Posterior vena cava (tissue), 2 donors: ENCODE measurements around the gene SPATA6. TPM values are rescaled to one million over a fixed set of nuclear protein-coding genes. Genes with fewer than 3 reads are reported as not detected.
A peak's percentile ranks its signal among the peaks of the same experiment; 100 is the strongest.
"Not testable (repeated sequence)": the region's sequence is repeated elsewhere in the genome, so short reads cannot be mapped to it uniquely, and the experiment has no call there.

Source experiments
- DNase-seq: peaks from one replicate; pipeline ENCODE4 v3.0.0-alpha.2; 2020; ENCODE audit warnings: low spot score
- intact Hi-C, 2 donors: fragments of 100-400 bp; cut with DNase I; formaldehyde crosslinking; loops; one replicate each; pipeline versions ENCODE4 v1.14.1 to v1.14.2; 2022 to 2023
- total RNA-seq, 2 donors: library from RNA; stranded (reverse); fragmentation: NEBNext Ultra II Directional; extraction: Animal tissue kit (Norgen Biotek cat#: 25700); gene quantifications; one replicate each; pipeline ENCODE4 v1.2.1, GENCODE V29; 2021
- donor health status: DM: yes; HTN: yes; CAD: no.
- donor health status: DM: yes; HTN: yes; CAD: no.

Gene SPATA6
- total RNA-seq, 2 donors from 2014 or later: 22.2 to 24.7 TPM

- peak; percentile 89 for DNase-seq
- intact Hi-C loops: no loop called here
Observed at GRCh38 chr1:48469616-48470480, 2.2 kb downstream of the SPATA6 start.

DNA sequence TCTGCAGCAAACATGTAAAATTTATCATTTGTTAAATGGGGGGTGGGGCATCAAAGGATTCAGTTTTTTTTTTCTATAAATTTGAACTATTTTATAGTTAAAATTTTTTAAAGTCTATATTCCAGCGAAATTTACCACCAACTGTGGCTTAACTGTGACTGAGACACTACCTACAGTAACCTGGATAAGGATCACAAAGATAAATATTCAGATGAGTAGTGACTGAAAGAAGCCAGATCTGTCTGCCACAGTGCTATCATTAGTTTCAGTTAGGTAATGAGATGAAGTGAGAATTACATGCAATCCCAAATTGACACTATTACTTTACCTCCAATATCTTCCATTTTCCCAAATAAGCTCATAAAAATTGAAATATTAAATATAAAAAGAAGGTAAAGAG lies 5.4 kb downstream of the SPATA6 start:
- no peak for DNase-seq
- intact Hi-C loops: no loop called here

DNA sequence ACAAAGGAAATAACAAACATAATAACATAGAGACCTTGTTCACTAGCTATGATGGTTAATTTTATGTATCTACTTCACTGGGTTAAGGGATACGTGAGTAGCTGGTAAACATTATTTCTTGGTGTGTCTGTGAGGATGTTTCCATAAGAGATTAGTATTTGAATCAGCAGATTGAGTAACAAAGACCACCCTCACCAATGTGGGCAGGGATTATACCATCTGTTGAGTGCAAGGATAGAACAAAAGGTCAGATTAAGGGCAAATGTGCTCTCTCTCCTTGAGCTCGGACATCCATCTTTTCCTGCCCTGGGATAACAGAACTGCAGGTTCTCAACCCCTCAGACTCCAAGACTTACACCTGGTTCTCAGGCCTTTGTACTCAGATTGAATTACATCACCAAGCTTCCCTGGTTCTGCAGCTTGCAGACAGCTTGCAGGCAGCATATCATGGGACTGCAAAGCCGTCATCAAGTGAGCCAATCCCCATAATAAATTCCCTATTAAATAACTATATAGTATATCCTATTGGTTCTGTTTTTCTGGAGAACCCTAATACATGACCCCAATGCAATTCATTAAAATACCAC lies 9.2 kb downstream of the SPATA6 start:
- no peak for DNase-seq
- intact Hi-C loops: no loop called here

GRCh38 chr1:48450505-48450904 lies 21.5 kb downstream of the SPATA6 start:
- intact Hi-C loops: no loop called here
- no peak for DNase-seq

DNA sequence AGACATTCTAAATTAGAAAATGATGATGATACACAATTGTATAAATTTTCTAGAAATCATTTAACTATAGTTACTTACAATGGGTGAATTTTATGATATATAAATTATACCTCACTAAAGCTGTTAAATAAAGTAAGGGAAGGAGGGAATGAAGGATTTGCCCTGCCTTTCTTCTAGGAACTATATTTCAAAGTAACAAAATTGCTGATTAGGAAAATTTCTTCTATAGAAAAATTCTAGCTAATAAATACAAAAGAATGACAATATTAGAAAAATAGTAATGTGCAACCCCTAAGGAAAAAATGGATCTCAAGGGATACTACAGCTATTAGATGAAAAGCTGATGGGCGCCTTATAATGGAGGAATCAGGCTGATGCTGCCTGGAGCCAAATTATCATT lies 23.1 kb downstream of the SPATA6 start:
- intact Hi-C loops: no loop called here

GRCh38 chr1:48444186-48444585 lies 27.8 kb downstream of the SPATA6 start:
- intact Hi-C loops, DNase-seq: not testable (repeated sequence)

More for the DNA sequence above, 23.1 kb downstream of the SPATA6 start:
- DNase-seq: no peak

GRCh38 chr1:48442864-48443619 lies 29.0 kb downstream of the SPATA6 start:
- no peak for DNase-seq
- intact Hi-C loops: no loop called here

GRCh38 chr1:48440786-48441185 lies 31.2 kb downstream of the SPATA6 start:
- intact Hi-C loops, DNase-seq: not testable (repeated sequence)

DNA sequence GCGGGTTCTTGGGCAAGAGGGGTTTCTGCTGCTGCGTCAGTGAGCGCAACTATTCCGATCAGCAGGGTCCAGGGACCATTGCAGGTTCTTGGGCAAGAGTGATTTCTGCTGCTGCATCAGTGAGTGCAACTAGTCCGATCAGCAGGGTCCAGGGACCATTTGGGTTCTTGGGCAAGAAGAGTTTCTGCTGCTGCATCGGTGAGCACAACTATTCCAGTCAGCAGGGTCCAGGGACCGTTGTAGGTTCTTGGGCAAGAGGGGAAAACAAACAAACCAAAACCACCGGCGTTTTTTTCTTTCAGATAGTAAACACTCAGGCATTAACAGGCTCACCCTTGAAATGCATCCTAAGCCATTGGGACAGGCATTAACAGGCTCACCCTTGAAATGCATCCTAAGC lies 32.6 kb downstream of the SPATA6 start:
- intact Hi-C loops: no loop called here
- no peak for DNase-seq

DNA sequence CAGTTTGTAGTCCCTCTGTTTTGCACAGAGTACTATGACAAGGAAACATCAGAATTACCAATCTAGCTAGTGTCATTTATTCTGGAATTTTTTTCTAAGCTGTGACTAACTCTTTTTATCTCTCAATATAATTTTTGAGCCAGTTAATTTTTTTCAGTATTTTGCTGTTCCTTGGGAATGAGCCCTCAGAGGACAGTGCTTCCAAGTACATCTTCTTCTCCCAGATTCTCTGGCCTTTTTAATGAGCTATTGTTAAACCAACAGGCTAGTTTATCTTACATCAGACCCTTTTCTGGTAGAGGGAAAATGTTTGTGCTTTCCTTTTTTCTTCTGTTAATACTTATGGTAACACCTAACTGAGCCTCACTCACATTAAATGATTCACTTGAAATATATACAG lies 34.6 kb downstream of the SPATA6 start:
- intact Hi-C loops, DNase-seq: not testable (repeated sequence)

- intact Hi-C loops, DNase-seq: not testable (repeated sequence)
Observed at GRCh38 chr1:48435312-48436002, 36.5 kb downstream of the SPATA6 start.

DNA sequence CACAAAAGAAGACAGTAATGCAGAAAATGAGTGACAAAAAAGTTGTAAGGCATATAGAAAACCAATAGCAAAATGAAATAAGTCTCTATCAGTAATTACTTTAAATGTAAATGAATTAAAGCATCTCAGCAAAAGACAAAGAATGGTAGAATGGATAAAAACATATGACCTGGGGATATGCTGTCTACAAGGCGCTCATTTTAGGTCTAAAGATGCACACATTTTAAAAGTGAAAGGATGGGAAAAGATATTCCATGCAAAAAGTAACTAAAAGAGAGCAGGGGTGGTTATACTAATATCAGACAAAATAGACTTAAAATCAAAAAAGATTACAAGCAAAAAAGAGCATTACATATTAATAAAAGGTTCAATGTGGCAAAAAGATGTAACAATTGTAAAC lies 41.2 kb downstream of the SPATA6 start:
- intact Hi-C loops: no loop called here

DNA sequence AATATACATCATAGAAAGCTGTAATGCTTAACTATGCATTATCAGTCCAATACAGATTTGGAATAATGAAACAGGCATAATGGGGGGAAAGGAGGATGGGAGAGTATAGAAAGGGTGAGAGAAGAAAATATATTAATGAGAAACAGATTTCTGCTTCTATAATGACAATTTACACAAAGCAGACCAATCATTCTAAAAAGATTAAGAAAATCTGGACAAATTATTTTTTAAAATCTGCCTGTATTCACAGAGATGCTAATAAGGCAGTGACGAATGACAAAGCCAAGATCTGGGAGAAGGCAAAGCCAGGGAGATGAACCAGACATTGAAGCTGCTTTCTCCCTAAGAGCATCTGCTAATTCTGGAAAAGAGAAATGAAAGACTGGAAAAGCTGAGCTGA lies 50.0 kb downstream of the SPATA6 start:
- no peak for DNase-seq
- intact Hi-C loops: no loop called here

More for the DNA sequence above, 41.2 kb downstream of the SPATA6 start:
- no peak for DNase-seq

DNA sequence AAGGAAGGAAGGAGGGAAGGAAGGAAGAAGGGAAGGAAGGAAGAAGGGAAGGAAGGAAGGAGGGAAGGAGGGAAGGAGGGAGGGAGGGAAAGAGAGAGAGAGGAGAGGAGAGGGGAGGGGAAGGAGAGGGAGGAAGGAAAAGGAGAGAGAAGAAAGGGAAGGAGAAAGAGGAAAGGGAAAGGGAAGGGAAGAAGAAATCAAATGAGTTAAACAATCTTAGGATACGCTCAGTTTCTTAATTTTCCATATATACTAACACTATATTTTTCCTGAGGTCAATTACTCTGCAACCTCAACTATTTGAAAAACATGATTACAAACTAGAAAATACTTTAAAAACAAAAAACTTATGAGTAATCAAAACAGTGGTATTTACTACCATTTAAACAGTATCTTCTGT lies 53.3 kb downstream of the SPATA6 start:
- intact Hi-C loops: no loop called here
- DNase-seq: no peak

DNA sequence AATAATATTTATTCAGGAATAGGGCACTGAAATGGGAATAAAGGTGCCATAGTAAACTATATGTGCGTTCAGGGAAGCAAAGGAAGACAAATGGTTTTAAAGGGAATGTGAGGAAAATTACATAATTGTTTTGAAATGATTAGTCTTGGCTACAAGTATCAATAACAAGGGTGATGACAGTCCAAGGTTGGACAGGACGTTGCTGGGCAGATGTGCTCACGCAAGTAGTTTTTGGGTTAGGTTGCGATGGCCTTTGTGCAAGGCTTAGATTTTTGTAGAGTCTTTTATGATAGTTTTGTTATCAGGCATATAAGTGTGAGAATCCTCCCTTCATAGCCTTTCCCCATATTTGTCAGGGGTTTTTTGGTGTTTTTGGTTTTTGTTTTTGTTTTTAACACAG lies 57.0 kb downstream of the SPATA6 start:
- DNase-seq: no peak
- intact Hi-C loops: no loop called here

DNA sequence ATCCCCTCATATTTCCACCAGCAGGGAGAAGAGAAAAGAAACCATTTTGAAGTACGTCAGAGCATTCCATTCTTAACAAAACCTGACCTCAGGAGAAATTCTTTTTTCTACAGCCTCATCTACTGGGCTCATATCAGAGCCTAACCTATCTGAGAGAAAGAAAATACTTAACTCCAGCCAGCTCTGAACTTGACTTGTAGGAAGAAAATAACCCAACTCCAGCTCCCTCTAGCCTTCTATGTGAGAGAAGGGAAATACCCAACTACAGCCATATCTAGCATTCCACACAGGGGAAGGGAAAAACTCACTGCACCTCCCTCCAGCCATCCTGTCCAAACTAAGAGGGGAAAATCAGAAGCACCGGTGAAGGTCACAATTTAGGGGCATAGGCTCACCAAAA lies 57.7 kb downstream of the SPATA6 start:
- intact Hi-C loops: no loop called here
- no peak for DNase-seq

DNA sequence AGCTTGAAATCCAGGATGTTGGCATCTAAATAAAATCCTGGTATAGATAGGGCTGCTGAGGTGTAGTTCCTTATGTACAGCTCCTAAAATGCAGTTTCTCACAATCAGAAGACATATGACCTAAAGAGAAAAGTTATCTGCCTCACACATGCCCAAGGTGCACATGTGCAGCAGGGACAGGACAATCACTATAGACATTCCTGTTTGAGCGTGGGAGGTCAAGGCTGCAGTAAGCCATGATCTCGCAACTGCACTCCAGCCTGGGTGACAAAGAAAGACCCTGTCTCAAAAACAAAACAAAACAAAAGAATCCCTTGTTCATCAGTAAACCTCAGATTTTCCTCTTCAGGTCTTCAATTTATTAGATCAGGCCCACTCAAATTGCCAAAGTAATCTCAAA lies 66.1 kb downstream of the SPATA6 start:
- no peak for DNase-seq
- intact Hi-C loops: no loop called here

- intact Hi-C loops: no loop called here
- no peak for DNase-seq
Observed at GRCh38 chr1:48405400-48405799, 66.6 kb downstream of the SPATA6 start.

- intact Hi-C loops: no loop called here
- no peak for DNase-seq
Observed at GRCh38 chr1:48402599-48402998, 69.4 kb downstream of the SPATA6 start.

DNA sequence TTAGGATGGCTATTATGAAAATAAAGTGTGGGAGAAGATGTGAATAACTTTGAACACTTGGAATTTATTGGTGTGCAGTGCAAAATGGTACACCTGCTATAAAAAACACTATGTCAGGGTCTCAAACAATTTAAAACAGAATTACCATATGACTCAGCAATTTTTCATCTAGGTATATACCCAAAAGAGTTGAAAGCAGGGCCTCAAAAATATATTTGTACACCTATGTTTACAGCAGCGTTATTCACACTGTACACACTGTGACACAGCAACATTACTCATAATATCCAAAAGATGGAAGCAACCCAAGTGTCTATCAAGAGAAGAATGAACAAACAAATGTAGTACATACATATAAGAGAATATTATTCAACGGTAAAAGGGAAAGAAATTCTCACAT lies 75.8 kb downstream of the SPATA6 start:
- intact Hi-C loops: no loop called here
- DNase-seq: no peak
